ENCODE data around the gene RANBP17.

DNA sequence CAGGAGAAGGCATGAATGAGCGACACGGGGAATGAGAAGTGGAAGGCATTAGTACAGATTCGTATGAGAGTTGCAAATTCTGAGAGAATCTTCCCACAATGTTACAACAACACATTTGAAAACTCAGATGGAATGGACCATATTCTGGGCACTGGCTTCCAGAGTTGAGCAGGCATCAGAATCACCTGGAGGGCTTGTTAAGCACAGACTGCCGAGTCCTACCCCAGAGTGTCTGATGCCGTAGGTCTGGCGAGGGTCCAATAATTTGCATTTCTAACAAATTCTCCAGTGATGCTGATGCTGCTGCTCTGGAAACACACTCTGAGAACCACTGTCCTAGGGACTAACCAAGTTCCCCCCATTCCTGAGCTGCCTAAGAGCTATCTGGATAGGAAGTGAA is 444.3 kb downstream of the RANBP17 start:
- TF ChIP-seq, protein P1, sequence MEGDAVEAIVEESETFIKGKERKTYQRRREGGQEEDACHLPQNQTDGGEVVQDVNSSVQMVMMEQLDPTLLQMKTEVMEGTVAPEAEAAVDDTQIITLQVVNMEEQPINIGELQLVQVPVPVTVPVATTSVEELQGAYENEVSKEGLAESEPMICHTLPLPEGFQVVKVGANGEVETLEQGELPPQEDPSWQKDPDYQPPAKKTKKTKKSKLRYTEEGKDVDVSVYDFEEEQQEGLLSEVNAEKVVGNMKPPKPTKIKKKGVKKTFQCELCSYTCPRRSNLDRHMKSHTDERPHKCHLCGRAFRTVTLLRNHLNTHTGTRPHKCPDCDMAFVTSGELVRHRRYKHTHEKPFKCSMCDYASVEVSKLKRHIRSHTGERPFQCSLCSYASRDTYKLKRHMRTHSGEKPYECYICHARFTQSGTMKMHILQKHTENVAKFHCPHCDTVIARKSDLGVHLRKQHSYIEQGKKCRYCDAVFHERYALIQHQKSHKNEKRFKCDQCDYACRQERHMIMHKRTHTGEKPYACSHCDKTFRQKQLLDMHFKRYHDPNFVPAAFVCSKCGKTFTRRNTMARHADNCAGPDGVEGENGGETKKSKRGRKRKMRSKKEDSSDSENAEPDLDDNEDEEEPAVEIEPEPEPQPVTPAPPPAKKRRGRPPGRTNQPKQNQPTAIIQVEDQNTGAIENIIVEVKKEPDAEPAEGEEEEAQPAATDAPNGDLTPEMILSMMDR (IDR thresholded peaks at IDR 0.05): no peak
- TF ChIP-seq TCF12 (IDR thresholded peaks at IDR 0.05): no peak
- TF ChIP-seq YY1 (IDR thresholded peaks at IDR 0.05; ENCODE audit: low read depth): no peak
- TF ChIP-seq, protein P2, sequence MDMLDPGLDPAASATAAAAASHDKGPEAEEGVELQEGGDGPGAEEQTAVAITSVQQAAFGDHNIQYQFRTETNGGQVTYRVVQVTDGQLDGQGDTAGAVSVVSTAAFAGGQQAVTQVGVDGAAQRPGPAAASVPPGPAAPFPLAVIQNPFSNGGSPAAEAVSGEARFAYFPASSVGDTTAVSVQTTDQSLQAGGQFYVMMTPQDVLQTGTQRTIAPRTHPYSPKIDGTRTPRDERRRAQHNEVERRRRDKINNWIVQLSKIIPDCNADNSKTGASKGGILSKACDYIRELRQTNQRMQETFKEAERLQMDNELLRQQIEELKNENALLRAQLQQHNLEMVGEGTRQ (IDR thresholded peaks at IDR 0.05; ENCODE audit: borderline replicate concordance, low read depth, low read length): no peak

All from SK-N-SH (cell line).